Endothelial cell (in vitro differentiated cells): ENCODE results near the gene PARVB. TPM values are rescaled to one million over a fixed set of nuclear protein-coding genes. Genes with fewer than 3 reads are reported as not detected.

Source experiments
- DNase-seq: peaks from one replicate; pipeline ENCODE4 v3.0.0; 2021; ENCODE audit warnings: low spot score
- H3K27ac Mint-ChIP-seq: one replicate; pipeline ENCODE4 v1.8.0; 2021; ENCODE audit warnings: mixed read lengths, inconsistent platforms; ENCODE audit not compliant: unreplicated experiment
- H3K27me3 Mint-ChIP-seq: one replicate; pipeline ENCODE4 v1.8.0; 2021; ENCODE audit warnings: mild to moderate bottlenecking, moderate library complexity, mixed read lengths, inconsistent platforms; ENCODE audit not compliant: unreplicated experiment
- H3K36me3 Mint-ChIP-seq: one replicate; pipeline ENCODE4 v1.8.0; 2021; ENCODE audit warnings: mild to moderate bottlenecking, low read depth, mixed read lengths, inconsistent platforms; ENCODE audit not compliant: unreplicated experiment
- H3K4me1 Mint-ChIP-seq: one replicate; pipeline ENCODE4 v1.8.0; 2021; ENCODE audit warnings: mild to moderate bottlenecking, mixed read lengths, inconsistent platforms; ENCODE audit not compliant: unreplicated experiment
- H3K4me3 Mint-ChIP-seq: one replicate; pipeline ENCODE4 v1.8.0; 2021; ENCODE audit warnings: mild to moderate bottlenecking, mixed read lengths, inconsistent platforms; ENCODE audit not compliant: unreplicated experiment
- H3K9me3 Mint-ChIP-seq: one replicate; pipeline ENCODE4 v1.8.0; 2021; ENCODE audit warnings: mixed read lengths, inconsistent platforms; ENCODE audit not compliant: unreplicated experiment
- total RNA-seq: library from RNA; stranded (reverse); fragmentation: NEBNext Ultra II Directional; extraction: Animal tissue kit (Norgen Biotek cat#: 25700); gene quantifications from one replicate; pipeline ENCODE4 v1.2.1, GENCODE V29; 2021; ENCODE audit not compliant: unreplicated experiment
- TF ChIP-seq, protein P1 (sequence below): fragments of 200-600 bp; sonication (generic); IDR thresholded peaks from one replicate; pipeline ENCODE4 v1.5.0; 2021; ENCODE audit warnings: antibody characterized with exemption; ENCODE audit not compliant: unreplicated experiment

Gene PARVB
- total RNA-seq, 1 donor from 2014 or later, result 105 TPM

- TF ChIP-seq, protein P1, sequence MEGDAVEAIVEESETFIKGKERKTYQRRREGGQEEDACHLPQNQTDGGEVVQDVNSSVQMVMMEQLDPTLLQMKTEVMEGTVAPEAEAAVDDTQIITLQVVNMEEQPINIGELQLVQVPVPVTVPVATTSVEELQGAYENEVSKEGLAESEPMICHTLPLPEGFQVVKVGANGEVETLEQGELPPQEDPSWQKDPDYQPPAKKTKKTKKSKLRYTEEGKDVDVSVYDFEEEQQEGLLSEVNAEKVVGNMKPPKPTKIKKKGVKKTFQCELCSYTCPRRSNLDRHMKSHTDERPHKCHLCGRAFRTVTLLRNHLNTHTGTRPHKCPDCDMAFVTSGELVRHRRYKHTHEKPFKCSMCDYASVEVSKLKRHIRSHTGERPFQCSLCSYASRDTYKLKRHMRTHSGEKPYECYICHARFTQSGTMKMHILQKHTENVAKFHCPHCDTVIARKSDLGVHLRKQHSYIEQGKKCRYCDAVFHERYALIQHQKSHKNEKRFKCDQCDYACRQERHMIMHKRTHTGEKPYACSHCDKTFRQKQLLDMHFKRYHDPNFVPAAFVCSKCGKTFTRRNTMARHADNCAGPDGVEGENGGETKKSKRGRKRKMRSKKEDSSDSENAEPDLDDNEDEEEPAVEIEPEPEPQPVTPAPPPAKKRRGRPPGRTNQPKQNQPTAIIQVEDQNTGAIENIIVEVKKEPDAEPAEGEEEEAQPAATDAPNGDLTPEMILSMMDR, result no peak
- Mint-ChIP-seq H3K9me3 (no peaks in the 10 kb centered on the region), H3K27ac (no peak overlapping the region), H3K4me3 (no peak overlapping the region), H3K27me3 (peaks cover 4% of the 10 kb centered on the region), H3K36me3 (peaks cover 16% of the 10 kb centered on the region), H3K4me1 (no peaks in the 10 kb centered on the region)
- no peak for DNase-seq
Measured at GRCh38 chr22:44084044-44084772, 60.1 kb downstream of the PARVB start.

- peak; percentile 39 for DNase-seq
- TF ChIP-seq, protein P1, result peak; percentile 54
- Mint-ChIP-seq H3K27ac (no peak overlapping the region), H3K36me3 (peaks cover 16% of the 10 kb centered on the region), H3K27me3 (peaks cover 2% of the 10 kb centered on the region), H3K4me1 (peaks cover 2% of the 10 kb centered on the region), H3K4me3 (no peak overlapping the region), H3K9me3 (no peaks in the 10 kb centered on the region)
Measured at GRCh38 chr22:44085743-44086270, 61.7 kb downstream of the PARVB start.

- Mint-ChIP-seq H3K9me3 (no peaks in the 10 kb centered on the region), H3K27me3 (peaks cover 2% of the 10 kb centered on the region), H3K36me3 (peaks cover 16% of the 10 kb centered on the region), H3K27ac (no peak overlapping the region), H3K4me1 (peaks cover 3% of the 10 kb centered on the region), H3K4me3 (no peak overlapping the region)
- DNase-seq, result no peak
- TF ChIP-seq, protein P1, result no peak
Measured at GRCh38 chr22:44086271-44087088, 62.4 kb downstream of the PARVB start.

DNA sequence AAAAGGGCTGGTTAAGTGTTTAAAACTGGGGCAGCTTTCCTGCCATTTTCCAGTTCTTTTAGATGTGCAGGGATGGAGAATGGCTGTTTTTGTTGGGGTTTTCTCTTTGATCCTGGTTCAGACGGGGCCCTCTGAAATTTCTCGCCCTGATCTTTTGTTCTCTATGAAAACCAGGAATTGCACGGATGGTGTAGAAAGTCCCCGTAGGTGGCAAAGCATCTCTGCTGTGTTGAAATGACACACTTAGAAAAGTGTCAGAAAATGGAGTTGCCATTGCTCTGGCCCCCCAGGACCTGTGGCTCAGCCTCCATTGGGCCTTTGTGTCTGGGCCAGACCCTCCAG is 63.0 kb downstream of the PARVB start:
- TF ChIP-seq, protein P1, result no peak
- Mint-ChIP-seq H3K4me1 (peaks cover 3% of the 10 kb centered on the region), H3K4me3 (no peak overlapping the region), H3K9me3 (no peaks in the 10 kb centered on the region), H3K36me3 (peaks cover 16% of the 10 kb centered on the region), H3K27me3 (peaks cover 2% of the 10 kb centered on the region), H3K27ac (no peak overlapping the region)
- DNase-seq, result no peak
